SK-N-SH treated with all-trans-retinoic acid at 6 μM for 48 hours (cell line): Measurements from ENCODE around the gene JPH3.

Source experiments
- ARNTL ChIP-seq: fragments of 450-650 bp; formaldehyde crosslinking; IDR thresholded peaks from 2 replicates; pipeline ENCODE4 v1.5.0; 2020; ENCODE audit warnings: low read depth, mild to moderate bottlenecking, moderate library complexity, borderline replicate concordance
- CREB5 ChIP-seq: fragments of 250-450 bp; sonication (Bioruptor Pico); IDR thresholded peaks from 2 replicates; pipeline ENCODE4 v1.5.1; 2020; ENCODE audit warnings: low read depth, mild to moderate bottlenecking, moderate library complexity
- GLIS3 ChIP-seq: fragments of 250-450 bp; sonication (Bioruptor Pico); IDR thresholded peaks from 2 replicates; pipeline ENCODE4 v1.5.0; 2020; ENCODE audit warnings: mild to moderate bottlenecking, moderate library complexity
- OSR1 ChIP-seq: fragments of 250-450 bp; sonication (Bioruptor Pico); IDR thresholded peaks from 2 replicates; pipeline ENCODE4 v1.8.0; 2022; ENCODE audit warnings: moderate library complexity, mild to moderate bottlenecking, inconsistent platforms
- TCF4 ChIP-seq: fragments of 250-450 bp; sonication (Bioruptor Pico); IDR thresholded peaks from 2 replicates; pipeline ENCODE4 v1.8.0; 2021; ENCODE audit warnings: mild to moderate bottlenecking, moderate library complexity, borderline replicate concordance
- ZFP30 ChIP-seq: fragments of 450-650 bp; formaldehyde crosslinking; IDR thresholded peaks from 2 replicates; pipeline ENCODE4 v1.5.0; 2022; ENCODE audit warnings: mild to moderate bottlenecking, moderate library complexity
- ZNF8 ChIP-seq: fragments of 450-650 bp; formaldehyde crosslinking; IDR thresholded peaks from 2 replicates; pipeline ENCODE4 v1.5.0; 2020; ENCODE audit warnings: mild to moderate bottlenecking, moderate library complexity
- TF ChIP-seq, protein P1 (sequence below): fragments of 250-450 bp; sonication (Bioruptor Pico); IDR thresholded peaks from 2 replicates; pipeline ENCODE4 v1.8.0; 2021; ENCODE audit warnings: low read depth, mild to moderate bottlenecking, moderate library complexity, borderline replicate concordance

GRCh38 chr16:87636050-87636684, 33.9 kb downstream of the JPH3 start:
- TF ChIP-seq ARNTL: no peak
- TF ChIP-seq CREB5 (CRISPR knock-in tag): no peak
- no peak for TF ChIP-seq ZFP30 (CRISPR knock-in tag)
- no peak for TF ChIP-seq GLIS3 (CRISPR knock-in tag)
- TF ChIP-seq TCF4 (CRISPR knock-in tag): no peak
- TF ChIP-seq, protein P1, sequence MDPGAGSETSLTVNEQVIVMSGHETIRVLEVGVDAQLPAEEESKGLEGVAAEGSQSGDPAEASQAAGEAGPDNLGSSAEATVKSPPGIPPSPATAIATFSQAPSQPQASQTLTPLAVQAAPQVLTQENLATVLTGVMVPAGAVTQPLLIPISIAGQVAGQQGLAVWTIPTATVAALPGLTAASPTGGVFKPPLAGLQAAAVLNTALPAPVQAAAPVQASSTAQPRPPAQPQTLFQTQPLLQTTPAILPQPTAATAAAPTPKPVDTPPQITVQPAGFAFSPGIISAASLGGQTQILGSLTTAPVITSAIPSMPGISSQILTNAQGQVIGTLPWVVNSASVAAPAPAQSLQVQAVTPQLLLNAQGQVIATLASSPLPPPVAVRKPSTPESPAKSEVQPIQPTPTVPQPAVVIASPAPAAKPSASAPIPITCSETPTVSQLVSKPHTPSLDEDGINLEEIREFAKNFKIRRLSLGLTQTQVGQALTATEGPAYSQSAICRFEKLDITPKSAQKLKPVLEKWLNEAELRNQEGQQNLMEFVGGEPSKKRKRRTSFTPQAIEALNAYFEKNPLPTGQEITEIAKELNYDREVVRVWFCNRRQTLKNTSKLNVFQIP (CRISPR knock-in tag): no peak
- TF ChIP-seq OSR1 (CRISPR knock-in tag): no peak
- no peak for TF ChIP-seq ZNF8
